K562 (cell line): ENCODE results near the gene USP2. TPM values are rescaled to one million over a fixed set of nuclear protein-coding genes. Genes with fewer than 3 reads are reported as not detected.

Source experiments
- ATAC-seq: fragments of 200-7000 bp; cut with Tn5 transposase; 3 replicates; pipeline ENCODE4 v1.9.1; 2020; ENCODE audit warnings: moderate library complexity
- BruUV-seq: library from RNA; stranded (reverse); fragments of 400-500 nt; replicated peaks from 2 replicates; lab custom pipeline; 2021; lab: Mats Ljungman, UMichigan
- CTCF ChIA-PET: fragments of 300-600 bp; formaldehyde crosslinking; extraction: SDS; loops from one replicate; lab custom pipeline; 2021; ENCODE audit warnings: low intra/inter-chr PET ratio; lab: Yijun Ruan, JAX
- POLR2A ChIA-PET: fragments of 300-600, 350-650 bp; sonication (Branson Sonifier 250); formaldehyde crosslinking; extraction: SDS; loops from one replicate; lab custom pipeline; 2021; ENCODE audit warnings: antibody characterized with exemption, inconsistent platforms; lab: Yijun Ruan, JAX
- DNase-seq, 4 experiments: peaks; one replicate each; pipeline versions ENCODE4 v3.0.0 to v3.0.0-alpha.2; 2011 to 2018; ENCODE audit warnings: low spot score in 3 of 4, mixed read lengths in 3 of 4; ENCODE audit errors: extremely low read depth in 1 of 4
- FAIRE-seq: peaks from 2 replicates; lab custom pipeline; 2011; peaks lifted over from hg19 to GRCh38; lab: Jason Lieb, UNC
- H2AFZ ChIP-seq: 2 replicates; pipeline ENCODE4 v1.6.0; 2011; ENCODE audit warnings: low read depth, low read length, control low read depth, inconsistent platforms
- H3K27ac ChIP-seq: fragments of 200-600 bp; 3 replicates; pipeline ENCODE4 v1.8.0; 2011; ENCODE audit warnings: low read depth, mild to moderate bottlenecking, control low read depth, inconsistent platforms, low read length, moderate library complexity, mixed read lengths; ENCODE audit errors: extremely low read depth
- H3K27me3 ChIP-seq, 2 experiments: fragments of 300-600 bp in 1 of 2; 2 replicates in 1 of 2; 3 replicates in 1 of 2; pipeline versions ENCODE4 v1.6.0 to v1.8.0; 2011; ENCODE audit warnings: inconsistent platforms in 2 of 2, low read length in 2 of 2, mild to moderate bottlenecking in 1 of 2, mixed read lengths in 1 of 2, moderate library complexity in 1 of 2; ENCODE audit not compliant: control insufficient read depth in 2 of 2, insufficient read depth in 2 of 2
- H3K36me3 ChIP-seq: fragments of 300-600 bp; 3 replicates; pipeline ENCODE4 v1.8.0; 2011; ENCODE audit warnings: mild to moderate bottlenecking, low read length, inconsistent platforms; ENCODE audit not compliant: control insufficient read depth, insufficient read depth
- H3K4me1 ChIP-seq, 2 experiments: fragments of 200-600 bp in 1 of 2; replicated peaks in 1 of 2; 2 replicates in 1 of 2; 3 replicates in 1 of 2; pipeline versions ENCODE4 v1.5.1 to v1.8.0; 2011; ENCODE audit warnings: inconsistent platforms in 2 of 2, low read length in 2 of 2, mild to moderate bottlenecking in 1 of 2, mixed read lengths in 1 of 2, moderate library complexity in 1 of 2; ENCODE audit not compliant: control insufficient read depth in 2 of 2, insufficient read depth in 2 of 2
- H3K4me2 ChIP-seq: 2 replicates; pipeline ENCODE4 v1.6.1; 2011; ENCODE audit warnings: low read length, control low read depth, inconsistent platforms, mixed read lengths; ENCODE audit not compliant: insufficient read depth
- H3K4me3 ChIP-seq: fragments of 200-600 bp; sonication (generic), shearing (Covaris generic); 2 replicates; pipeline ENCODE4 v1.5.1; 2016; ENCODE audit warnings: control low read depth, inconsistent platforms
- H3K79me2 ChIP-seq: fragments of 200-600 bp; 3 replicates; pipeline ENCODE4 v1.8.0; 2011; ENCODE audit warnings: low read length, inconsistent platforms; ENCODE audit not compliant: control insufficient read depth, insufficient read depth
- H3K9ac ChIP-seq, 2 experiments: 2 replicates each; pipeline versions ENCODE4 v1.6.0 to v1.6.1; 2011; ENCODE audit warnings: low read depth in 2 of 2, low read length in 2 of 2, control low read depth in 1 of 2, inconsistent platforms in 1 of 2, mild to moderate bottlenecking in 1 of 2, mixed read lengths in 1 of 2; ENCODE audit not compliant: insufficient read depth in 1 of 2
- H3K9me1 ChIP-seq: one replicate; pipeline ENCODE4 v1.6.0; 2011; ENCODE audit warnings: inconsistent platforms, mild to moderate bottlenecking, low read length, moderate library complexity; ENCODE audit not compliant: control insufficient read depth, insufficient read depth
- H3K9me3 ChIP-seq: replicated peaks from 2 replicates; pipeline ENCODE4 v1.5.1; 2011; ENCODE audit warnings: low read depth, low read length, inconsistent platforms; ENCODE audit not compliant: control insufficient read depth, insufficient read depth
- H4K20me1 ChIP-seq: replicated peaks from 2 replicates; pipeline ENCODE4 v1.6.1; 2011; ENCODE audit warnings: low read length, inconsistent platforms, mixed read lengths; ENCODE audit not compliant: control insufficient read depth, insufficient read depth
- ARNT ChIP-seq, 2 experiments: fragments of 450-650 bp; IDR thresholded peaks; 2 replicates each; pipeline ENCODE4 v1.6.1; 2016; ENCODE audit warnings: mild to moderate bottlenecking in 1 of 2
- CBX1 ChIP-seq: sonication (generic); IDR thresholded peaks from 2 replicates; pipeline ENCODE4 v1.6.1; 2016; ENCODE audit warnings: antibody characterized with exemption, low read depth, mild to moderate bottlenecking
- EP300 ChIP-seq: IDR thresholded peaks from 2 replicates; pipeline ENCODE4 v1.6.1; 2012; ENCODE audit warnings: low read length, improper control_type of control experiment
- FOXK2 ChIP-seq, 2 experiments: fragments of 450-650 bp; IDR thresholded peaks in 1 of 2; conservative IDR thresholded peaks in 1 of 2; 2 replicates each; pipeline ENCODE4 v1.6.1; 2016; ENCODE audit warnings: low read depth in 2 of 2, mild to moderate bottlenecking in 1 of 2
- HDGF ChIP-seq: fragments of 450-650 bp; IDR thresholded peaks from 2 replicates; pipeline ENCODE4 v1.6.1; 2016
- MYNN ChIP-seq, 2 experiments: sonication (generic); formaldehyde crosslinking in 1 of 2; IDR thresholded peaks; 2 replicates each; pipeline versions ENCODE4 v1.5.0 to v1.6.1; 2016 to 2020; ENCODE audit warnings: antibody characterized with exemption in 1 of 2, missing genetic modification reagents in 1 of 2
- RBBP5 ChIP-seq: fragments of 200-600 bp; sonication (generic); IDR thresholded peaks from 2 replicates; pipeline ENCODE4 v1.6.1; 2012; ENCODE audit warnings: borderline replicate concordance, mild to moderate bottlenecking, low read length, control low read depth, inconsistent platforms; ENCODE audit not compliant: insufficient read depth, poor library complexity, severe bottlenecking
- SMC3 ChIP-seq: conservative IDR thresholded peaks from 2 replicates; pipeline ENCODE4 v1.6.1; 2011; ENCODE audit warnings: low read depth, low read length, improper control_type of control experiment; ENCODE audit not compliant: insufficient read depth
- SP1 ChIP-seq: sonication (generic); formaldehyde crosslinking; IDR thresholded peaks from 2 replicates; pipeline ENCODE4 v1.8.1; 2022; ENCODE audit warnings: mild to moderate bottlenecking, missing genetic modification reagents
- WHSC1 ChIP-seq: IDR thresholded peaks from one replicate; pipeline ENCODE4 v1.6.1; 2012; ENCODE audit warnings: low read length, control low read depth, inconsistent platforms
- XRCC3 ChIP-seq: fragments of 450-650 bp; IDR thresholded peaks from 2 replicates; pipeline ENCODE4 v1.6.1; 2017; ENCODE audit warnings: mild to moderate bottlenecking, moderate library complexity
- XRCC5 ChIP-seq: fragments of 200-400 bp; formaldehyde crosslinking; IDR thresholded peaks from 2 replicates; pipeline ENCODE4 v1.6.1; 2017; ENCODE audit warnings: low read depth, mild to moderate bottlenecking, low read length
- ZNF24 ChIP-seq: fragments of 450-650 bp; IDR thresholded peaks from 2 replicates; pipeline ENCODE4 v1.6.1; 2016
- WGBS: fragments of 100-300 bp; shearing (Covaris generic); methylation state at CpG from one replicate; pipeline ENCODE4 v1.1.6; 2016; ENCODE audit warnings: low coverage, mixed read lengths; ENCODE audit not compliant: insufficient coverage; ENCODE audit errors: missing lambda C conversion rate; 5-methylcytosine and 5-hydroxymethylcytosine counted together
- in situ Hi-C: fragments of 300-500 bp; cut with MboI; formaldehyde crosslinking; loops from 4 replicates; pipeline ENCODE4 v1.15.0; 2018; ENCODE audit warnings: inconsistent platforms, mixed read lengths
- intact Hi-C: fragments of 100-400 bp; cut with micrococcal nuclease; formaldehyde crosslinking; loops from 2 replicates; pipeline ENCODE4 v1.14.2; 2022
- polyA plus RNA-seq, 8 experiments: library from polyadenylated mRNA; depleted of rRNA in 4 of 8; stranded (reverse) in 5 of 8; unstranded in 3 of 8; fragments of >200 nt; fragmentation: Nextera tagmentation in 2 of 8; fragmentation: Illumina TruSeq in 1 of 8; extraction: Ambion mirVana in 2 of 8; extraction: Trizol in 1 of 8; gene quantifications; 2 replicates each; pipeline versions ENCODE4 v1.2.1 to v1.2.3, GENCODE V29; 2011 to 2014; ENCODE audit warnings: inconsistent platforms in 1 of 8, missing spikeins in 1 of 8
- total RNA-seq, 7 experiments: library from RNA; depleted of rRNA in 6 of 7; stranded (reverse); fragments of >200 nt in 6 of 7; fragmentation: Illumina TruSeq in 2 of 7; extraction: Trizol in 2 of 7; gene quantifications; 2 replicates each; pipeline versions ENCODE4 v1.2.1 to v1.2.3, GENCODE V29; 2011 to 2021; ENCODE audit warnings: low replicate concordance in 1 of 7
- TF ChIP-seq, protein P1 (sequence below), 3 experiments: IDR thresholded peaks in 2 of 3; conservative IDR thresholded peaks in 1 of 3; 2 replicates each; pipeline ENCODE4 v1.5.1; 2011 to 2012; ENCODE audit warnings: low read length in 3 of 3, mild to moderate bottlenecking in 3 of 3, control low read depth in 2 of 3, improper control_type of control experiment in 1 of 3, inconsistent platforms in 1 of 3, low read depth in 1 of 3, mixed read lengths in 1 of 3, moderate library complexity in 1 of 3; ENCODE audit not compliant: insufficient read depth in 2 of 3
- TF ChIP-seq, protein P2 (sequence below): fragments of 450-650 bp; IDR thresholded peaks from 2 replicates; pipeline ENCODE4 v1.6.1; 2014; ENCODE audit warnings: low read depth, mild to moderate bottlenecking, moderate library complexity, borderline replicate concordance
- TF ChIP-seq, protein P3 (sequence below): fragments of 450-650 bp; formaldehyde crosslinking; IDR thresholded peaks from 2 replicates; pipeline ENCODE4 v1.4.0; 2020; ENCODE audit warnings: mild to moderate bottlenecking, moderate library complexity

Gene USP2
- total and polyA plus RNA-seq, 9 of the 15 experiments (the other 6 are each of a cell fraction or from before 2014, with no cell fraction given), result 2.8 to 16.9 (median 3.9) TPM

DNA sequence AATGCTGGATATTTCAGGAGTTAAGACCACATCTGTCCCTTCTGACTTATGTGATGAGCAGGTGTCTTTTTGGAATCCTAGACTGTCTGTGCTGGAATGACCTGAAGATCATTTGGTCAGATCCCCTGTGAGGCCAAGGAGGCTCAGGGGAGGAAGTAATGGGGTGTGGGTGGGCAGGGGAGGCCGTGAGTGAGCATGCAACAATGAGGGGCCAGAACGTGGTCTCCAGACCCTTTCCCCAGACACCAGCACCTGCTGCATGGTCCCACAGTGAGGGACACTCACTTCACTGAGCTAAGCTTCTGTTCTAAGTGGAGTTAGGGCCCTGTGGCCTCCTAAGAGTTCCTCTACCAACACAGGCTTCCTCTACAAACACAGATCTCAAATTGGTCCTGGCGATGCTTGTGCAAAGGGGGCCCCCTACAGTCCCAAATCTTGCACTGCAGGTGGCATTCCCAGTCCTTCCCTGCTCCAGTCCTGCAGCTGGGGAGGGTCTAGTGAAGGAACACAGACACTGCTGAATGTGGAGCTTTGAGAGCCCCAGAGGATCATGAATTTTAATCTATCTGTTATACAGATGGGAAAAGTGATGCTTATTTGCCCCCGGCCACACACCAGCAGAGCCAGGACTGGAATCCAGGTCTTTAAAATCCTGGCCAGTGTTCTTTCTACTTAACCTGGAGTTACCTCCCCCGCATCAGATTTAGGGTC lies 7.4 kb downstream of the USP2 start:
- Histone ChIP-seq H2AFZ (no peak overlapping the region), H3K36me3 (peaks cover 27% of the 10 kb centered on the region; the same call in 1 of the 3 replicates), H3K79me2 (peaks cover 14% of the 10 kb centered on the region; the same call in 1 of the 3 replicates), H3K9me3 (no peaks in the 10 kb centered on the region), H4K20me1 (peaks cover 5% of the 10 kb centered on the region; the same call in 1 of the 2 replicates), H3K9ac (peak overlapping the region in 1 of 2 experiments; percentile 14; a peak in 1 of 4 replicates), H3K27me3 (no peaks in the 10 kb centered on the region), H3K27ac (no peak overlapping the region; the same call in 2 of the 3 replicates), H3K4me2 (peak overlapping the region; percentile 27; the same call in 1 of the 2 replicates), H3K9me1 (no peaks in the 10 kb centered on the region), H3K4me3 (no peak overlapping the region), H3K4me1 (peaks cover 66 to 77% of the 10 kb centered on the region in 2 experiments)
- ChIA-PET POLR2A (interaction anchor here (0.6 to 3.7 kb wide), 6 partner anchors 9 to 267 kb away, joined by 3 to 24 read pairs (median 4); partner anchors contain the start of gene C2CD2L), CTCF (interaction anchor here (1.5 to 5.9 kb wide), 2 partner anchors 16 to 18 kb away, joined by 3 to 41 read pairs; no protein-coding TSS in a partner anchor)
- in situ Hi-C loops, result no loop called here
- BruUV-seq, result no TSS peak
- peak; percentile 54 for ATAC-seq
- peak; percentile 88 for FAIRE-seq
- intact Hi-C loops, result loop anchor here (1.0 to 5.0 kb wide), 3 partner anchors 18 to 51 kb away; no protein-coding TSS in a partner anchor
- 51% methylated on average over 5 of the region's 5 CpGs for WGBS
- peak; percentile 58 to 77 (median 65) for DNase-seq
- no peak for TF ChIP-seq XRCC3
- TF ChIP-seq, protein P1, sequence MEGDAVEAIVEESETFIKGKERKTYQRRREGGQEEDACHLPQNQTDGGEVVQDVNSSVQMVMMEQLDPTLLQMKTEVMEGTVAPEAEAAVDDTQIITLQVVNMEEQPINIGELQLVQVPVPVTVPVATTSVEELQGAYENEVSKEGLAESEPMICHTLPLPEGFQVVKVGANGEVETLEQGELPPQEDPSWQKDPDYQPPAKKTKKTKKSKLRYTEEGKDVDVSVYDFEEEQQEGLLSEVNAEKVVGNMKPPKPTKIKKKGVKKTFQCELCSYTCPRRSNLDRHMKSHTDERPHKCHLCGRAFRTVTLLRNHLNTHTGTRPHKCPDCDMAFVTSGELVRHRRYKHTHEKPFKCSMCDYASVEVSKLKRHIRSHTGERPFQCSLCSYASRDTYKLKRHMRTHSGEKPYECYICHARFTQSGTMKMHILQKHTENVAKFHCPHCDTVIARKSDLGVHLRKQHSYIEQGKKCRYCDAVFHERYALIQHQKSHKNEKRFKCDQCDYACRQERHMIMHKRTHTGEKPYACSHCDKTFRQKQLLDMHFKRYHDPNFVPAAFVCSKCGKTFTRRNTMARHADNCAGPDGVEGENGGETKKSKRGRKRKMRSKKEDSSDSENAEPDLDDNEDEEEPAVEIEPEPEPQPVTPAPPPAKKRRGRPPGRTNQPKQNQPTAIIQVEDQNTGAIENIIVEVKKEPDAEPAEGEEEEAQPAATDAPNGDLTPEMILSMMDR (IDR thresholded peaks at IDR 0.05 in 2 of 3, conservative IDR thresholded peaks at IDR 0.05 in 1 of 3; ENCODE audit: insufficient read depth in 2 of 3, low read depth in 1 of 3, low read length in 3 of 3), result peak; percentile 88 to 94 (median 92)
- peak; percentile 12; the same call in 1 of the 2 replicates for TF ChIP-seq EP300
- 0 out of 4 replicates have a peak, but pooled peaks of 1 of the 2 experiments have one; percentile 26 for TF ChIP-seq ARNT (IDR thresholded peaks at IDR 0.05)
- TF ChIP-seq ZNF24, result no peak
- TF ChIP-seq XRCC5, result no peak
- no peak for TF ChIP-seq MYNN (IDR thresholded peaks at IDR 0.05)
- TF ChIP-seq MYNN (CRISPR knock-in tag; IDR thresholded peaks at IDR 0.05), result no peak
- TF ChIP-seq CBX1, result 0 out of 2 replicates have a peak, but pooled peaks have one; percentile 27
- TF ChIP-seq, protein P2, sequence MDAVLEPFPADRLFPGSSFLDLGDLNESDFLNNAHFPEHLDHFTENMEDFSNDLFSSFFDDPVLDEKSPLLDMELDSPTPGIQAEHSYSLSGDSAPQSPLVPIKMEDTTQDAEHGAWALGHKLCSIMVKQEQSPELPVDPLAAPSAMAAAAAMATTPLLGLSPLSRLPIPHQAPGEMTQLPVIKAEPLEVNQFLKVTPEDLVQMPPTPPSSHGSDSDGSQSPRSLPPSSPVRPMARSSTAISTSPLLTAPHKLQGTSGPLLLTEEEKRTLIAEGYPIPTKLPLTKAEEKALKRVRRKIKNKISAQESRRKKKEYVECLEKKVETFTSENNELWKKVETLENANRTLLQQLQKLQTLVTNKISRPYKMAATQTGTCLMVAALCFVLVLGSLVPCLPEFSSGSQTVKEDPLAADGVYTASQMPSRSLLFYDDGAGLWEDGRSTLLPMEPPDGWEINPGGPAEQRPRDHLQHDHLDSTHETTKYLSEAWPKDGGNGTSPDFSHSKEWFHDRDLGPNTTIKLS, result 0 out of 2 replicates have a peak, but pooled peaks have one; percentile 18
- peak; percentile 11 for TF ChIP-seq RBBP5
- TF ChIP-seq WHSC1, result no peak
- TF ChIP-seq FOXK2 (conservative IDR thresholded peaks at IDR 0.05 in 1 of 2, IDR thresholded peaks at IDR 0.05 in 1 of 2; ENCODE audit: low read depth in 2 of 2), result 0 out of 4 replicates have a peak, but pooled peaks of 1 of the 2 experiments have one; percentile 28
- TF ChIP-seq, protein P3, sequence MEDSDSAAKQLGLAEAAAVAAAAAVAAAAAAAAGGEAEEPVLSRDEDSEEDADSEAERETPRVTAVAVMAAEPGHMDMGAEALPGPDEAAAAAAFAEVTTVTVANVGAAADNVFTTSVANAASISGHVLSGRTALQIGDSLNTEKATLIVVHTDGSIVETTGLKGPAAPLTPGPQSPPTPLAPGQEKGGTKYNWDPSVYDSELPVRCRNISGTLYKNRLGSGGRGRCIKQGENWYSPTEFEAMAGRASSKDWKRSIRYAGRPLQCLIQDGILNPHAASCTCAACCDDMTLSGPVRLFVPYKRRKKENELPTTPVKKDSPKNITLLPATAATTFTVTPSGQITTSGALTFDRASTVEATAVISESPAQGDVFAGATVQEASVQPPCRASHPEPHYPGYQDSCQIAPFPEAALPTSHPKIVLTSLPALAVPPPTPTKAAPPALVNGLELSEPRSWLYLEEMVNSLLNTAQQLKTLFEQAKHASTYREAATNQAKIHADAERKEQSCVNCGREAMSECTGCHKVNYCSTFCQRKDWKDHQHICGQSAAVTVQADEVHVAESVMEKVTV (CRISPR knock-in tag), result peak; percentile 74
- TF ChIP-seq HDGF, result 0 out of 2 replicates have a peak, but pooled peaks have one; percentile 16
- peak; percentile 41; the same call in 1 of the 2 replicates for TF ChIP-seq SMC3
- TF ChIP-seq SP1 (CRISPR knock-in tag), result peak; percentile 27; the same call in 1 of the 2 replicates
